Parathyroid adenoma (tissue), 2 donors: Measurements from ENCODE around the gene CCL1.

Experiments
- H2AFZ ChIP-seq: fragments of 300-600 bp; sonication (generic); one replicate; pipeline ENCODE4 v1.7.0; 2017; ENCODE audit warnings: antibody characterized with exemption, mild to moderate bottlenecking
- H3K27ac ChIP-seq: fragments of 300-600 bp; sonication (generic); one replicate; pipeline ENCODE4 v1.7.0; 2017
- H3K27me3 ChIP-seq: fragments of 300-600 bp; sonication (generic); one replicate; pipeline ENCODE4 v1.7.0; 2017; ENCODE audit warnings: low read length; ENCODE audit not compliant: control insufficient read depth, insufficient read depth
- H3K36me3 ChIP-seq: fragments of 300-600 bp; sonication (generic); one replicate; pipeline ENCODE4 v1.7.0; 2017; ENCODE audit warnings: low read length; ENCODE audit not compliant: control insufficient read depth, insufficient read depth
- H3K4me1 ChIP-seq: fragments of 300-600 bp; sonication (generic); one replicate; pipeline ENCODE4 v1.7.0; 2017; ENCODE audit warnings: control low read depth
- H3K4me2 ChIP-seq: fragments of 300-600 bp; sonication (generic); one replicate; pipeline ENCODE4 v1.7.0; 2017; ENCODE audit warnings: low read length
- H3K4me3 ChIP-seq: fragments of 300-600 bp; sonication (generic); one replicate; pipeline ENCODE4 v1.7.0; 2017; ENCODE audit warnings: low read depth, low read length
- H3K79me2 ChIP-seq: fragments of 300-600 bp; sonication (generic); one replicate; pipeline ENCODE4 v1.7.0; 2017; ENCODE audit warnings: control low read depth
- H3K9ac ChIP-seq: fragments of 300-600 bp; sonication (generic); one replicate; pipeline ENCODE4 v1.7.0; 2017; ENCODE audit warnings: mild to moderate bottlenecking
- H3K9me3 ChIP-seq: fragments of 300-600 bp; sonication (generic); one replicate; pipeline ENCODE4 v1.7.0; 2017; ENCODE audit warnings: low read length; ENCODE audit not compliant: control insufficient read depth
- TF ChIP-seq, protein P1 (sequence below): fragments of 300-600 bp; sonication (generic); IDR thresholded peaks from one replicate; pipeline ENCODE4 v1.7.0; 2017; ENCODE audit warnings: antibody characterized with exemption, mild to moderate bottlenecking
- donor health status: primary hyperparathyroidism.

CCL1 gene, protein sequence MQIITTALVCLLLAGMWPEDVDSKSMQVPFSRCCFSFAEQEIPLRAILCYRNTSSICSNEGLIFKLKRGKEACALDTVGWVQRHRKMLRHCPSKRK

DNA sequence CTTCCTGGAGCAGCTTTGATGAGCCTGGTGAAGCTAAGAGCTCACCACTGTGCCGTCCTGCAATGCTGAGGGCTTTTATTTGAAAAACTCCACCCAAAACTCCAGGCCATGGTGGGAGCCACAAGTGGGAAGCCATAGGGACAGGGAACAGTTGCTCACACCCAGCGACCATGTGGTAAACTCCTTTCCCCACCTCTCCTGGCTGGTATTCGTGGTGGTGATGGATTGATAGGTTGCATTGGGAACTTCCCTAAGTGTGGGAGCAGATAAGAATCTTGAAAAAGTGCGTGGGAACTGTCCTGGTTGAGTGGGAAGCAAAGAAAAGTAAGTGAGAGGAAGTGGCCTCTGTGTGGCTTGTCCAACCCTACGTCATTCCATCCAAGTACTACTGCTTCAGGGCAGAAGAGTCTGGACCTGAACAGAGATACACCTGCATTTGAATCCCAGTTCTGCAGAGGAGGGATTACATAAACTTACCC is at the start of gene CCL1:
TSS of gene CCL1 (minus strand) at position 51 of the 479 bp plus-strand sequence. CDS start 72 bp downstream, outside the sequence.
- no peaks in the 10 kb centered on the region for H3K9me3 ChIP-seq
- H3K79me2 ChIP-seq: no peaks in the 10 kb centered on the region
- no peak within 1 kb of the TSS for H2AFZ ChIP-seq
- no peak within 1 kb of the TSS for H3K9ac ChIP-seq
- no peaks in the 10 kb centered on the region for H3K36me3 ChIP-seq
- TF ChIP-seq, protein P1, sequence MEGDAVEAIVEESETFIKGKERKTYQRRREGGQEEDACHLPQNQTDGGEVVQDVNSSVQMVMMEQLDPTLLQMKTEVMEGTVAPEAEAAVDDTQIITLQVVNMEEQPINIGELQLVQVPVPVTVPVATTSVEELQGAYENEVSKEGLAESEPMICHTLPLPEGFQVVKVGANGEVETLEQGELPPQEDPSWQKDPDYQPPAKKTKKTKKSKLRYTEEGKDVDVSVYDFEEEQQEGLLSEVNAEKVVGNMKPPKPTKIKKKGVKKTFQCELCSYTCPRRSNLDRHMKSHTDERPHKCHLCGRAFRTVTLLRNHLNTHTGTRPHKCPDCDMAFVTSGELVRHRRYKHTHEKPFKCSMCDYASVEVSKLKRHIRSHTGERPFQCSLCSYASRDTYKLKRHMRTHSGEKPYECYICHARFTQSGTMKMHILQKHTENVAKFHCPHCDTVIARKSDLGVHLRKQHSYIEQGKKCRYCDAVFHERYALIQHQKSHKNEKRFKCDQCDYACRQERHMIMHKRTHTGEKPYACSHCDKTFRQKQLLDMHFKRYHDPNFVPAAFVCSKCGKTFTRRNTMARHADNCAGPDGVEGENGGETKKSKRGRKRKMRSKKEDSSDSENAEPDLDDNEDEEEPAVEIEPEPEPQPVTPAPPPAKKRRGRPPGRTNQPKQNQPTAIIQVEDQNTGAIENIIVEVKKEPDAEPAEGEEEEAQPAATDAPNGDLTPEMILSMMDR: no peak
- no peak within 1 kb of the TSS for H3K27ac ChIP-seq
- no peaks in the 10 kb centered on the region for H3K4me1 ChIP-seq
- no peak within 1 kb of the TSS for H3K4me2 ChIP-seq
- H3K27me3 ChIP-seq: no peaks in the 10 kb centered on the region
- no peak within 1 kb of the TSS for H3K4me3 ChIP-seq

DNA sequence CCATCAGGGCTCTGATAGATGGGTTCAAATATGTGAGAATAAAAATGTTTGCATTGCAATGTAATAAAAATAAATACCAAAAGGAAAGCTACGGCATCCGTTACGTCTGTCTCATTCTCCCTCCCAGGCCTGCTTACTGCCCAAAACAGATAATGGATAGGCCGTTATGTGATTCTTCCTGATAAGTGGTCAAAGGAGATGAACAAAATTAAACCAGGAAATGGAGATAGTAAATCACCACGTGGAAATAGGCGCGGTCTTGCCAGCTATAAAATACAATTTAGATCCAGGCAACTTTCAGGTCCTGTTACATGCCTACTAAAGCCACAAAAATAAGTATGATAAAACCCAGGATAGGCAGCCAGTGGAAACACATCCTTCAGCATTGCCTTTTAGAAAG is 49.5 kb upstream of the CCL1 start:
- H3K4me1 ChIP-seq: no peaks in the 10 kb centered on the region
- H3K4me3 ChIP-seq: no peak overlapping the region
- no peak overlapping the region for H3K9ac ChIP-seq
- H3K4me2 ChIP-seq: no peak overlapping the region
- no peaks in the 10 kb centered on the region for H3K9me3 ChIP-seq
- H3K79me2 ChIP-seq: no peaks in the 10 kb centered on the region
- no peak overlapping the region for H3K27ac ChIP-seq
- H3K27me3 ChIP-seq: no peaks in the 10 kb centered on the region
- H3K36me3 ChIP-seq: no peaks in the 10 kb centered on the region
- TF ChIP-seq, protein P1: no peak
- no peak overlapping the region for H2AFZ ChIP-seq

DNA sequence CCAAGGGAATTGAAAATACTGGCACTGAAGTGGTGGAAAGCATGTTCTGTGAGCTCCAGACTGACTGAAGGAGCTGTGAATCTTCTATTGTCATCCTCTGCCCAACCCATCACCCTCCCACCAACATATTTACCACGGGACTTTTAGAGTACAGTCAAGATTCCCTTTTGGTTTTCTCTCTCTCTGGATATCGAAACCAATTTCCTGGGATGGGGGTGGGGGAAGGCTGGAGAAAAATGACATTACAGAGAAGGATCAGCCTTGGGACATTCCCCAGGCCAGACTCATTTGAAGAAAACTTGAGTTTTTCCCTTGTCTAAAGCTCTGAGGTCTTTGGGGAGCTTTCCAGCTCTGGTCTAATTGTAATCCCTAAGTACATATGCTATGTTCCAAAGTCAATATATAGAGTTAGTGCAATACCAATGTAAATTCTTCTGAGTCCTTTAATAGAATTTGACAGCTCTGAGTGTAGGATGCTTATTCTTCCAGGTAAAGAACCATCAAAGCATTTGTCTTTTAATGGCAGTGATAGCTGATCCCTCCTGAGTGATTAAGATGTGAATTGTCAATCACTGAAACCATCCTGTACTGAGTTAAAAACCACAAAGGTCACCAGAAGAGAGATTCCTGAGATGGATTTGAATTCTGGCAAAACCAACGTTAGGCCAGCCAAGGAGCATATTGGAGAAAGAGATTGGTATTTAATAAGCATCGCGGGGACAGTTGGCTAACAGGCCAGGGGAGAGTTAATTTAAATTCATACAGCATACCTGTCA is 48.8 kb upstream of the CCL1 start:
- Histone ChIP-seq H3K27me3 (no peaks in the 10 kb centered on the region), H3K79me2 (no peaks in the 10 kb centered on the region)

DNA sequence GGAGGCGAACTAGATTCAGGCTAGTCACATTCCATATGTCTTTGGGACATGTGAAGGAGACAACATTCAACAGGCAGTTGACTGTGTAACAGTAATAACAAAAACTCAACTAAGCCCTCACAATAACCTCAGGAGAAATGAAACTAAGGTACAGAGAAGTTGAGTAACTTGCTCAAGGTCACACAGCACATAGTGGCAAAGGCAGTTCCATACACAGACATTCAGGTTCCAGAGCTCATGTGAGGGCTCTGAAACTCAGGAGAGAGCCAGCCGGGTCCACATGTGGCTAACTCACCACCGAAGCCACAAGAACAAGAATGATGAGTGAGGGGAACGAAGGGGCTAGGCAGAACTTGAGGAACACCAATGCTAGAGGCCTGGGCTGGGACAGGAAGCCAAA is 46.3 kb upstream of the CCL1 start:
- H3K27ac ChIP-seq: no peak overlapping the region
- no peaks in the 10 kb centered on the region for H3K27me3 ChIP-seq
- no peaks in the 10 kb centered on the region for H3K79me2 ChIP-seq
- TF ChIP-seq, protein P1: no peak
- H3K4me3 ChIP-seq: no peak overlapping the region
- H3K9me3 ChIP-seq: no peaks in the 10 kb centered on the region
- no peaks in the 10 kb centered on the region for H3K4me1 ChIP-seq
- H3K4me2 ChIP-seq: no peak overlapping the region
- H3K36me3 ChIP-seq: no peaks in the 10 kb centered on the region
- H2AFZ ChIP-seq: no peak overlapping the region
- H3K9ac ChIP-seq: no peak overlapping the region

More for the DNA sequence above, 48.8 kb upstream of the CCL1 start:
- H3K4me2 ChIP-seq: no peak overlapping the region
- no peak overlapping the region for H3K27ac ChIP-seq
- no peak overlapping the region for H3K9ac ChIP-seq
- no peak overlapping the region for H3K4me3 ChIP-seq
- no peaks in the 10 kb centered on the region for H3K9me3 ChIP-seq
- no peaks in the 10 kb centered on the region for H3K4me1 ChIP-seq
- no peaks in the 10 kb centered on the region for H3K36me3 ChIP-seq
- no peak overlapping the region for H2AFZ ChIP-seq
- TF ChIP-seq, protein P1: no peak
